GM18511 (cell line): ENCODE data around the gene CLRN2.
"Not testable (repeated sequence)": the region's sequence is repeated elsewhere in the genome, so short reads cannot be mapped to it uniquely, and the experiment has no call there.

ENCODE experiments used
- ATAC-seq: cut with Tn5 transposase; IDR thresholded peaks from one replicate; pipeline ENCODE4 v1.9.1; 2021; ENCODE audit warnings: mild to moderate bottlenecking, moderate library complexity; ENCODE audit not compliant: unreplicated experiment

Gene CLRN2

DNA sequence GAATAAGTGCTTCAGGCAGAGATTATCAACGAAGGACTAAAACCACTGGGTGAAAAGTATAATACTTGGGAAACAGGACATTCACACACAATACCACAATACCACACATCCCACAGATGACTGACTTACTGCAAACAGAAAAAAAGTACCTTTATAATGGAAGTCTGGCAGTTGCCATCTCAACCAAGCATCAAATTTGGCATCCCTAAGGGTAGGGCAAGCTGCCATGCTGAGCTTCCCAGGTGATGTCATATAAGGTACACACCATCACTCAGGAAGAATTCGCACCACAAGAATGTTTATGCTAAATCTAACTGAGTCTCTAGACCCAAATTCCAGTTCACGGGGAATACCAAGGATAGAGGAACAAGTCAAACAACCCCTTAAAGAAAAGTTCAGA is 12.2 kb upstream of the CLRN2 start:
- no peak for ATAC-seq

DNA sequence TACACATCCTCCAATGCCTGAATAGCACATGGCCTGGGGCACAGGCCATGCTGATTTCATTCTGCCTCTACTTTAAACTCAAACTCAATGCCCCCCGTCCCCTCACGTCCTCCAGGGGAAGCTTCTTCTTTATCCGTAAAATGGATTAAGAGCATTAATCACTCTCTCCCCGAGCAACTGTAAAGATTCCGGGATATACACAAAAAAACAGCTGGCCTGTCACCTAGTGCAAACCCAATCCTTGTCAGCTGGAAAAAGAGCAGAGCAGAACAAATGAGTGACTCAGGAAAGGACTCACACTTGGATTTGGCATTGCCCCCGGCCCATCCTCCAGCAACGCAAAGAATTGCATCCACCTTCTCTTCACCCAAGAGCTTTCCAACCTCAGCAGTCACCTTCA is 10.9 kb upstream of the CLRN2 start:
- no peak for ATAC-seq

DNA sequence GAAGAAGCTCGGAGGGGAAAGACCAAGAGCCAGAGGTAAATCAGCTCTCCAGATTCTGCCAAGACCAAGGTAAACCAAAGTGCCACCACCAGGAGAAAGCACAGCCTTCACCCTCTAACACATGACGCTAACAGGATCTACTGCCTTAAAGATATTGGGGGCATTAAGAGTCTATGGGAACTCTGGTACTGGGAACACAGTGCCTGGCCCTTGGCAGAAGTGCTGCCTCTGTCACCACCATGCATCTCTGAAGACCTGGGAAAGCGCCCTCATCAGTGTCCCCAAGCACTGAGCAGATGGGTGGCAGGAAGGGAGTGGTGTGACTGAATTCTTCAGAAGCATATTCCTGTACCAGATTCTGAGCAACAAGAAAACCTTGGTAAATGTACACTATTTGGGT is 4.4 kb upstream of the CLRN2 start:
- ATAC-seq = no peak

DNA sequence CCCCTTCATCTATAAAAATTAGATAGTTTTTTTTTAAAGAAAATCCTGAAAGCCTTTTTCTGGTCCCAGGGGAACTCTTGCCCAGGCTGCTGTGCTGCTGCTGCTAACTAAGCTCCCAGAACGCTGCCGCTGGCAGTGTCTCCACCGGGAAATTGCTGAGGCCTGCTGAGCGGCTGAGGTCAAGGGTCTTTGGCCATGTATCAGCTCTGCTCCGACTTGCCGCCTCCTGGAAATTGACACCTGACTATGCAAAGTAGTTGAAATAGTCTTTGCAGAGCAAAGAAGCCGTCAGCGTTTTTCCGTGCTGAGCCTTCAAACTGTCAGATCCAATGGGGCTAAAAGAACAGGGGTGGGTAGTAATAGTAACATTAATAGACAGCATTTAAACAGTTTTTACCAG is 3.9 kb upstream of the CLRN2 start:
- peak; percentile 9 for ATAC-seq

DNA sequence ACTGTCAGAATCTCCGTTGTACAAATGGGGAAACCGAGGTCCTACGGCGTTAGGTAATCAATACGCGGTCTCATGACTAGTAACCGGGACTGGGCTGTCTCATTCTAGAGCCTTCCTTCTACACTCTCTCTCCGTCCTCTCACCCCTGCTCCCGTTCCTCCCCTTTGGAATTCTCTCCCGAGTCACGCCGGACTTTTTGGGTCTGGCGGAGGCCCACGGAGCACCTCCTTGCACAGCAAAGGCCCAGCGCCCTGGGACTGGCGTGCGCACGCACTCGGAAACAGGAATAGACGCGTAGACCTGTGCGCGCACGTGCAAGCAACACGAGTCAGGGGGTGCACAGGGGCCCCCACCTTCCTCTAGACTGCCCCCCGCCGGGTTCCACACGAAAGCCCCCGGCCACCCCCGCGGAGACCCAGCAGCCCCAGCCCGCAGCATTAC is 3.4 kb upstream of the CLRN2 start:
- ATAC-seq = peak; percentile 68

DNA sequence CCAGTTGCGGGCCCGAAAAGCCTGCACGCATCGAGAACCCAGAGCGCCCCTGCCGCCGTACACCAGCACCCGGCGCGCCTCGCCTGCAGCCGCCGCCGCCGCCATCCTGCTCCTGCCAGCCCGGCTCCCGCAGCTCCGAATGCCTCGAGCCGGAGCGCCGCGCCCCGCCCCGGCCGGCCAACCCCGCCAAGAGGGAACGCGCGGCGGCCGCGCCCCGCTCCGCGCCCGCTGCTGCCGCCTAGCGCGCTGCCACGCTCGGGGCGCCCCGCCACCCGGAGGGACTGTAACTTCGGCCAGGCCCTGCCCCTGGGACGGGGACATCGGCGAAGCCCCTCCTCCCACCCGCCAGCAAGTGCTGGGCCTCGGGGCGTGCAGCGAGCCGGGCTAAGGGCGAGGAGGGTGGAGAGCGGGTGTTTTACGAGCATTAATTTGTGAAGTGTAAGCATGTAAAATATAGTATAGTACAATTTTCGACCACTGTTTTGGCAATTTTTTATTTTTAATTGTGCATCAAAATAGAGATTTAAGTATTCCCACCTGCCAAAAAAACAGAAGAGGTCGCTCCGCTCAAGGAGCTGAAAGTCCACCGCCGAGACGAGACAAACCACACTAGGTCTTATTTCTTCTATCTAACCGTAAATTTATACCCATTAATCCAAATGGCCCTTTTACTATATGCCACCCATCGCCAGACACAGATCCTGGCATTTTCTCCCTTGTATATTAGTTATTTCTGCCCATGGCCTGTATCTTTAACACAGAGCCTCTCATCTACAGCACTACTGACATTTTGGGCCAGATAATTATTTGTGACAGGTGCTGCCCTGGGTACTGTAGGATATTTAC is 2.8 kb upstream of the CLRN2 start, which contains the start of gene QDPR:
Gene QDPR, minus strand, starts transcription at position 141 of the 846 bp plus-strand sequence. Its CDS starts 36 bp downstream, at position 105.
- ATAC-seq = peak; percentile 94

DNA sequence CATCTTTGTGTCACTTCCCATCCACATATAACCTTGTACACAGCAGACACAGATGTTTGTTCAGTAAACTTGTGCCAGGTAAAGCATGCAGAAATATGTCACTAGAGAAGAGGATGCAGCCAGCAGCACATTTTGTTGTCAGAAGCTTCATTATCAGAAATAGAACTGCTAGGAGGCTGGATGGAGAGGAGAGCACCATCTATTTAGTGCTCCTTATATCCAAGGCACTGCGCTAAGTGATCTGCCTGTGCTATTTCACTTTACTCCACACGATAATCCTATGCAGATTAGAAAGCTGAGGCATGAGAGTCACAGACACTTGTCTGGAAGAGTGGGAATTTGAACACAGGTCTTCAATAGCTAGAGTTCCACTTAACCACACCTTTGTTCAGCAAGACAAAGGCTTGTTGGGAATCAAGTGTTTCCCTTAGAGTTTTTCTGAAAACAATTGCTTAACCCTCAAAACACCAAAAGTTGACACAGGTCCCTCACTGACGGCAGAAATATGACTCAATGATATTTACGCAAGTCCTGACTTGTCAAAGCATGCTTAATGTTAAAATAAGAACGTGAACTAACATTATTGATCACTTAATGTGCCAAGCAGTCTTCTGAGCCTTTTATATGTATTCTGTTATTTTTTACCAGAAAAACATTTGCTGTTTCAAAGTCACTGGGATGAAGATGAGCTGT is 1.8 kb upstream of the CLRN2 start:
- ATAC-seq = no peak

DNA sequence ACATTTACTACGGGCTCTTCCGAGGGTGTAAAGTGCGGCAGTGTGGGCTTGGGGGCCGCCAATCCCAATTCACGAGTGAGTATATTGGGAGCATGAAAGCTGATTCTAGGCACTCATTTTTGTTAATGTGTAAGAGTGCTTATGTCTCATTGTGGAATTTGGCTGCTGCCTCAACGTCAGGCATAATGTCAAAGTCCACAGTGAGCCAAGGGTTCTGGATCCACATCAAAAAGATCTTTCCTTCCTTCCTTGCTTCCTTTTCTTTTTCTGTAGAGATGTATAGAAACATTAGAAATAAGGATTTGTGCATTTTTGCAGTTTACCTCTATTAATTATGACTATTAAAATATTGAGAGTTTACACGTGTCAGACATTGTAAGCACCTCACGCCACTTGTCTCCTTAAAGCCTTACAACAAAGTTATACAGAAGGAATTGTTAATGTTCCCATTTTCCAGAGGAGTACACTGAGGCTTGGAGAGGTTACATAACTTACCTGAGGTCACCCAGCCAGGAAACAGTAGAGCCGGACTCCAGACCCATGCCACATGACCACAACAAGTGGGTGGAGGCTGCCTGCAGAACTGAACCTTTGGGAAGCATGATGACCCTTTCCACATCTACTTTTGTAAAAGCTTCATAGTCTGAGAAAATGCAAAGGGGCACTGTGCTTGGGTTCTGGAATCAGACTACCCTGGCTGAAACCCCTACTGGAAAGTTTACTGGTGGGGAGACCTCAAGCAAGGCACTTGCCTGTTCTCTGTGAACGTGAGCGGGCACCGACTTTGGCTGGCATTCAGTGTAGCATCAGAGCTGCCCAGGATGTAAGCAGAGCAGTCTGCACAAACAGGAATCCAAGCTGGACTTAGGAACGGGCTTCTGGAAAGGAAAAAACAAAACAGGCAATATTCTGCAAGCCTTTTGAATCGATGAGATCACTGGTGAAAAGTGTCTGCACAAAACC is 761 bp downstream of the CLRN2 start:
- ATAC-seq = no peak

DNA sequence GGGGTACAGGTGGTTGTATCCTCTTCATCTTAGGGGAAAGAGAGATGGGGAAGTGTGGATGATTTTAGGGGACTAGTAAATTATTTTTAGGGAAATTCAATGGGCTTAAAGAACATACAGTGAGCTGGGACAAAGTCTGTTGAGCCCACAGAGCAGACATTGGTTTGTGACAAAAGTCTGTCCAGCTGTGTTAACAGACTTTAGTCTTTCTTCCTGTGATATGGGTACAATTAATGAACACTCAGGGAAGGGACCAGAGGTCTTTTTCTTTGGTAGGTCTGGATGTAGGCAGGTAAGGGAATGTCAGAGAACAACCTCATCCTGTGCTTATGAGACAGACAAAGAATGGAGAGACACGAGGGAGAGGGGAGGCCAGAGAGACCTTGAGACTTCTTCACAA is 2.0 kb downstream of the CLRN2 start:
- no peak for ATAC-seq

DNA sequence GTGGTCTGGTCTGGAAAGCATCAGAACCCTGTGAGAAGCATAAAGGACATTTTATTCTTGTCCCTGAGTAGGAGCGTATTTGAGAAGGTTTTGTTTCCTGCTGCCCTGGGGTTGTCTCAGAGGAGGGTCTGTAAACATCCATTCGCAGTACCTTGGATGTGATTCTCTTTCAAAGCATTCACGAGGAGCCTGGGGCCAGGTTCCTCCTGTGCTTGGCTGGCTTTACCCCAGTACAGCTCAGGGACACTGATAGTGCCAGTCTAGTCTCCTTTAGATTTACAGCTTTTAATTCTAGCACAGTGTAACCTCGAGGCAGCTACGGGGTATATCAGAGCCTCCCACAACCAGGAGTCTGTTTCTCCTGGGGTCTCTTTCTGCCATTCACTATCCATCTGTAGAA is 2.7 kb downstream of the CLRN2 start:
- no peak for ATAC-seq

DNA sequence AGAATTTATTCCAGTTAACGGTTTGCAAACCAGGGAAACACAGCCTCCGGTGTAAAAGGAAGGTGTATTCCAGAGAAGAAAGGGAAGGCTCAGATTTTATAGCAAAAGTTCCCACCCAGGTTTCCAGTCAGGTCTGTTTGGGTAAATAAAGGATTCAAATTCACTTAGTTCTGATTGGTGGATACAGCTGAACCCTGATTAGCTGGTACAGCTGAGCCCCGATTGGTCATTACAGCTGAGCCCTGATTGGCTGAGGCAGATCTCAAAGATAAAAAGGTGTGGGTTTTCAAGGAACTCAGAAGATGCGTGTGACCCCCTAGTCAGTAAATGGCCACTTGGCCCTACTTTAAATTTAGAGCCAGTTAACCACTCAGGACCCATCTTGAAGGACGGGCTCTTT is 6.6 kb downstream of the CLRN2 start:
- ATAC-seq = no peak

DNA sequence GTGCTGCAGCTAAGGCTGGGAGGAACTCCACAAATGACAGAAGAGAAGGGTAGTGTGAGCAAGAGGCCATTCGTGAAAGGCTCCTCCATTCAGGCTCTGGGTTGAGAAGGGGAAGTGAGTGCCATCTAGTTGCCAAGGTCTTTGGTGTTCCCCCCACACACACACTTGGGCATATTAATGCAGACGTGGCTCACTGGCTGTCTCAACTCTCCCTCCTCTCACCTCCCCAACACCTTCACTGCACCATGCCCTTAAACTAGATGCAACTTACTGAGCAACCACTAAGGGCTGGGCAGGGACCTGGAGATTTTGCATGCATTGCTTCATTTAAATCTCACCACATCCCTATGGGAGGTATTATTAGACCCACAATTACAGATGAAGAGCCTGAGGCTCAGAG is 8.7 kb downstream of the CLRN2 start:
- ATAC-seq = no peak

DNA sequence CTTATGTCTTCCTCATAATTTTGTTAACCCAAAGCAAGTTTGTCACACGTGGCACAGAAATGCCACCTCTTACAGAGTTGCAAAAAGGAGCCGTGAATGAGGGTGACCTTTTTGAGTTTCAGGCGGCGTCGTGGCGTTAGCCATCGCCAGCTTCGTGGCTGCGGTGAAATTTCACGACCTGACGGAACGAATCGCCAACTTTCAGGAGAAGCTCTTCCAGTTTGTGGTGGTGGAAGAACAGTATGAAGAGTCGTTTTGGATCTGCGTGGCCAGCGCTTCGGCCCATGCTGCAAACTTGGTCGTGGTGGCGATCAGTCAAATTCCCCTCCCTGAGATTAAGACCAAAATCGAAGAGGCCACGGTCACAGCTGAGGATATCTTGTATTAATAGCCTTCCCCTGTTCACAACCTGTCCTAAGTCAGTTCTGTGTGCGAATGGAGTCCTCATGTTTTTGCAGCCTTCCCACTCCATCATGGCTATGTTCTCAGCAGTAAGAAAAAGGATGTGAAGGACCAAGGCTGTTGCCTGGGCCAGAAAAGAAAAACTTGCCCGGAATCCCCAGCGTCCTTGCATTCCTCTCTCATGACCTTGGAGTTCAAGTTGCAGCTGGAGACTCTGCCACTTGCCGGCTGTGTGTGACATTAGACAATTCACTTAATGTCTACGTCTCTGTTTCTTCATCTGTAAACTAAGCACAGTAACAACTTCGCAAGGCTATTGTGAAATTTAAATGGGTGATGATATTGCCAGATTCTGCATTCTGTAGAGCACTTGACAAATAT is 11.9 kb downstream of the CLRN2 start:
- no peak for ATAC-seq

DNA sequence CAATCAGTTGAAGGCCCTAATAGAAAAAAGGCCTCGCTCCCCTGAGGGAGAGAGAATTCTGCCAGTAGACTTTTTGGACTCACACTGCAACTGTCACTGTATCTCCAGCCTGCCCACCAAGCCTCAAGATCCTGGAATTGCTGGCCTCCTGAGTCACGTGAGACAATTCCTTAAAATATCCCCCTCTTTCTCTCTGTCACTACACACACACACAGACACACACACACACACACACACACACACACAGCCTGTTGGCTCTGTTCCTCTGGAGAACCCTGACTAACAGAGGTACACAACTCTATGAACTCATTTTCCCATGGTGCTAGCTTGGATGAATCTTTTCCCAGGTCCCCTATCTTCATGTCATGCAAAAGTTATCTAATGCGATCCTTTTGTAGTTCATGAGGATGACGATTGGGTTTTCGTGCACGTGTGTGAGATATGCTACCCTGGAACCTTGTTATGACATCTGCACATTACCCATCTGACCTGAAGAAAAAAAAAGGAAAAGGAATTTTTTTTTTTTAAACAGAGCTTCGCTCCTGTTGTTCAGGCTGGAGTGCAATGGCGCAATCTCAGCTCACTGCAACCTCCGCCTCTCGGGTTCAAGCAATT is 13.7 kb downstream of the CLRN2 start:
- ATAC-seq = no peak

DNA sequence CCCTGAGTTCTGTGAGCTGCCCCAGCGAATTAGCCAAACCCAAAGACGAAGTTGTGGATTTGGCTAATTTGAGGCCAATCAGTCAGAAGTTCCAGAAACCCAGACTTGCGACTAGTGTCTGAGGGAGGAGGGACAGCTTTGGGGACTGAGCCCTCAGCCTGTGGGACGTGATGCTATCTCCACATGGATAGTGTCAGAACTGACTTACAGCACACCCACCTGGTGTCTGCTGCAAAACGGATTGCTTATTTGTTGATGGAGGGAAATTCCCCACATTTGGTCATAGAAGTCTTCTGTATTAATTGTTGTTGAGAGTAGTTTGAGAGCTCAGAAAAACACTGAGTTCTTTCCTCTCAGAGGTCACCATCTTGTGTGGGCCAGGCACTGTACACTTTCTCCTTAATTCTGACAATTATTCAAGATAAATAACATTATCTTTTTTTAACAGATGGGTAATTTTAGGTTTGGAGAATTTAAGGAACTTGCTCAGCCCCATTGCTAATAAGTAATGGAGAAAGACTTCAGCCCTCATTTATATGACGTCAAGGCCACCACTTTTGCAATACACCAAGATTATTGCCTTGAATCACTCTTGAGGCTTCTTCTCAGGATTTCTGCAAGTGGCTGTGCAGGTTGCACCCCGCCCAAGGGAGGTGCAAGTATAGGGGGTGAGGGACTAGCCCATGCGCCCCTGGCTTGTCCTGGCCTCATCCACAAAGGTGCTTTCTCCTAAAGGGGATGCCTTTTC is 16.7 kb downstream of the CLRN2 start:
- ATAC-seq = no peak

DNA sequence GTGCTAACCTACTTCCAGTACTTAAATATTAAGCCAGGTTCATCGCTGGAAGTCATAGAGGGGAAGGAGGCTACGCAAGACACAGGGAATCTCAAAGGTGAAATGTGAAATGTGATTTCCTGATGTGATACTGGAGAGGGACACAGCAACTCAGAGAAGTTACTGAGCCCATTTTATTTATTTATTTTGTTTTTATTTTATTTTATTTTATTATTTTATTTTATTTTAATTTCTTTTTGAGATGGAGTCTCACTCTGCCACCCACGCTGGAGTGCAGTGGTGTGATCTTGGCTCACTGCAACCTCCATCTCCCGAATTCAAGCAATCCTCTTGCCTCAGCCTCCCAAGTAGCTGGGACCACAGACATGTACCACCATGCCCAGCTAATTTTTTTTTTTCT is 19.7 kb downstream of the CLRN2 start:
- no peak for ATAC-seq

DNA sequence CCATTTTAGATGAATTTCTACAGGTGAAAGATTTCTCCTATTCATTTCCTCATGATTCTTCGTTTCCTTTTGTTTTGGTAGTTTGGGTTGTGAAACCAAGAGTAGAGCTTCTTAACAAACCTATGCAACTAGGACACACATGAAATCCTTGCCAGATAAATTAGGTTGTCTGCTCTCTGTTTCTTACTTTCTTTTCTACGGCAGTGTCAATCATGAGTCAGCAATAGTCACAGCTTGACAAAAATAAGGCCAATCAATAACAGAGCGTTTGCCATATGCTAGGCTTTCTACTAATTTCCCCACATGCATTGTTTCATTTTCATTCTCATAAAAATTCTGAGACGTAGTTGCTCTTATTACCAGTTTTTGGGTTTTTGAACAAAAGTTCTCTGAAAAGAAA is 20.3 kb downstream of the CLRN2 start:
- peak; percentile 68 for ATAC-seq

DNA sequence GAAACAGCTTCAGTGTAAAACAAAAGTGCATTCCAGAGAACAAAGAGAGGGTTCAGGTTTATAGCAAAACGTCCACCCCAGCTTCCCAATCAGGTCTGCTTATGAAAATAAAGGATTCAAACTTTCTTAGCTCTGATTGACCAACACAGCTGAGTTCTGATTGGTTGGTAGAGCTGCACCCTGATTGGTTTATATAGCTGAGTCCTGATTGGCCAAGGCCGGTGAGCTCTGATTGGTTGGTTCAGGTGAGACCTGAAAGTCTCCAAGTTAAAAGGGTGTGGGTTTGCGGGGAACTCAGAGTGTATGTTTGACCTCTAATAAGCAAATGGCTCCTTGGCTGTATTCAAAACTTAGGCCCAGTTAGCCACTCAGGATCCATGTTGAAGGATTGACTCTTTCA is 20.9 kb downstream of the CLRN2 start:
- no peak for ATAC-seq

DNA sequence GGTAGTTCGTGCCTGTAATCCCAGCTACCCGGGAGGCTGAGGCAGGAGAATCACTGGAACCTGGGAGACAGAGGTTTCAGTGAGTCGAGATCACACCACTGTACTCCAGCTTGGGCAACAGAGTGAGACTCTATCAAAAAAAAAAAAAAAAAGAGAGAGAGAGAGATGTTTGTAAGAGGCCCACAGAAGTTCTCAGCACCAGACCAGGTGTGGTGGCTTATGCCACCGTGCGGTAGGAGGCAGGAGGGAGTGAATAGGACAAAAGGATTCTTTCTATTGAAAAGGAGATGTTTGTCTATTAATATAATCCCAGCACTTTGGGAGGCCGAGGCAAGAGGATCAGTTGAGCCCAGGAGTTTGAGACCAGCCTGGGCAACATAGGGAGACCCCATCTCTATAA is 22.1 kb downstream of the CLRN2 start:
- ATAC-seq = not testable (repeated sequence)
